ENCODE results near the gene GKN2. TPM values are rescaled to one million over a fixed set of nuclear protein-coding genes. Genes with fewer than 3 reads are reported as not detected.

GKN2 gene
- total RNA-seq, 2 donors from 2014 or later, result not detected

DNA sequence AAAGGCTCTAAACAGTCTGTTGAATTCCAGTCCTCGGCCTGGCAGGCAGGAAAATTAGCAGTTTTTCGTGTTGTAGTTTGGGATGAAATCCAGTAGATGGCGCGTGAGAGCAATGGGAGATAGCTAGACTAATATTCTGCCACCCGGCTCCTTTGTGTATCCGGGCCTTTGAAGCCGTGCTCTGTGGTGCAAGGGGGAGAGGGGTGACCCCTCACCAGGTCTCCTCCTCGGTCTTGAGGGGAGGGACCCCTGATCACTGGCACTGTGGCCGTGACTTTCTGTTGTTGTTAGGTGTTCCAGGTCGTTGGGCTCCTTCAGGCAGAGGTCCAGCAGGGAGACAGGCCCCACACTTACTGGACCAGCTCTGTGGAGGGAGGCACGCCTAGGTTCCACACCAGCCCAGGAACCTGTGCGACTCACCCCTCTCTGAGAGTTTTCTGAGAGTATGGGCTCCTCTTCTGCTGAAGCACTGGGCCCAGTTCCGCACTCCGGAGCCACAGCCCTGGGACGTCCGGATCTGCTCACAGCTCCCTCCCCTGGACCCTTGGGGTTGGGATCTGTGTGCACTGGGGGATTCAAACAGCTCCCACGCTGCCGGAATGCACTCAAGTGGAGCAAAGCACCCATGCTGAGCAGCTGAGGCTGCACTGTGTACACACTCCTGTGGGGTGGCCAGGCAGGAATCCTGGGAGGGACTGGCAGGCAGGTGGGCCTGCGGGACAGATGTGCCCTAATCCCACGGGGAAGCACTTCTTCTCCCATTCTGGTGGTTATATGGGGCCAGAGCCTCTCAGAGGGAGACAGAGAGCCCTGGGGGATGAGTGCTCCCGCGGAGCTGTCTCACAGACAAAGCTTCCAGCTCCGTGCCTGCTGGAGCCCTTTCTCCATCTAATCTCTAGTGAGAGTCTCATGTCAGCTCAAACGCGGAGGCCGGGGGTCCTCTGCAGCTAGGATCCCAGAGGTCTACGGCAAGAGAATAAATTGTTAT, 8.8 kb downstream of the GKN2 start:
- H3K27me3 ChIP-seq, result no peaks in the 10 kb centered on the region
- TF ChIP-seq CTCF (IDR thresholded peaks at IDR 0.05), result peak; percentile 71 to 88
- no peaks in the 10 kb centered on the region for H3K4me1 ChIP-seq
- no peak for DNase-seq (ENCODE audit: low spot score)
- no peak overlapping the region for H3K4me3 ChIP-seq
- H3K36me3 ChIP-seq, result no peaks in the 10 kb centered on the region
- peaks cover 0 to 4% of the 10 kb centered on the region in 2 donors for H3K9me3 ChIP-seq
- no peak overlapping the region for H3K27ac ChIP-seq

- Histone ChIP-seq H3K27ac (no peak overlapping the region), H3K36me3 (no peaks in the 10 kb centered on the region), H3K4me1 (no peaks in the 10 kb centered on the region), H3K27me3 (no peaks in the 10 kb centered on the region), H3K9me3 (peaks cover 0 to 4% of the 10 kb centered on the region in 2 donors), H3K4me3 (no peak overlapping the region)
- no peak for DNase-seq (ENCODE audit: low spot score)
- TF ChIP-seq CTCF (IDR thresholded peaks at IDR 0.05), result no peak
Observed at GRCh38 chr2:68942827-68943226, 9.9 kb downstream of the GKN2 start.

DNA sequence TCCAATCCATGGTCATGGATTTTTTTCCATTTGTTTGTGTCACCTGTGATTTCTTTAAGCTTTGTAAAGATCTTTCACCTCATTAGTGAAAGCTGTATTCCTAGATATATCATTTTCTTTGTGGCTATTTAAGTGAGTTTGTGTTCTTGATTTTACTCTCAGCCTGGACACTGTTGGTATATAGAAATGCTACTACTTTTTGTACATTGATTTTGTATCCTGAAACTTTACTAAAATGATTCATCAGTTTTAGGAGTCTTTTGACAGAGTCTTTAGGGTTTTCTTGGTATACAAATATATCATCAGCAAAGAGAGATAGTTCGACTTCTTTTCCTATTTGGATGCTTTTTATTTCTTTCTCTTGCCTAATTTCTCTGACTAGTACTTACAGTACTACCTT, 12.3 kb downstream of the GKN2 start:
- Histone ChIP-seq H3K36me3 (no peaks in the 10 kb centered on the region), H3K27me3 (no peaks in the 10 kb centered on the region), H3K4me1 (no peaks in the 10 kb centered on the region), H3K4me3 (no peak overlapping the region), H3K9me3 (peaks cover 0 to 4% of the 10 kb centered on the region in 2 donors), H3K27ac (no peak overlapping the region)
- no peak for DNase-seq (ENCODE audit: low spot score)
- no peak for TF ChIP-seq CTCF (IDR thresholded peaks at IDR 0.05)

GRCh38 chr2:68939962-68940361, 12.7 kb downstream of the GKN2 start:
- H3K36me3 ChIP-seq, result no peaks in the 10 kb centered on the region
- H3K4me1 ChIP-seq, result no peaks in the 10 kb centered on the region
- no peak for DNase-seq (ENCODE audit: low spot score)
- no peak for TF ChIP-seq CTCF (IDR thresholded peaks at IDR 0.05)
- H3K4me3 ChIP-seq, result no peak overlapping the region
- peaks cover 0 to 4% of the 10 kb centered on the region in 2 donors for H3K9me3 ChIP-seq
- H3K27me3 ChIP-seq, result no peaks in the 10 kb centered on the region
- no peak overlapping the region for H3K27ac ChIP-seq

GRCh38 chr2:68938938-68939337, 13.8 kb downstream of the GKN2 start:
- TF ChIP-seq CTCF (IDR thresholded peaks at IDR 0.05), result no peak
- no peaks in the 10 kb centered on the region for H3K36me3 ChIP-seq
- no peak overlapping the region for H3K4me3 ChIP-seq
- no peak for DNase-seq (ENCODE audit: low spot score)
- H3K27ac ChIP-seq, result no peak overlapping the region
- H3K9me3 ChIP-seq, result peaks cover 0 to 4% of the 10 kb centered on the region in 2 donors
- H3K27me3 ChIP-seq, result no peaks in the 10 kb centered on the region
- no peaks in the 10 kb centered on the region for H3K4me1 ChIP-seq
